Kasumi-1 (cell line): Measurements from ENCODE around the gene EVI5.
"Not testable (repeated sequence)": the region's sequence is repeated elsewhere in the genome, so short reads cannot be mapped to it uniquely, and the experiment has no call there.

Experiments used
- DNase-seq, 2 experiments: peaks; one replicate each; lab custom pipeline; 2025; lab: John Stamatoyannopoulos, UW

EVI5 gene

GRCh38 chr1:92791487-92792066 is 6.7 kb upstream of the EVI5 start:
- no peak for DNase-seq

- no peak for DNase-seq
Observed at GRCh38 chr1:92790867-92791266, 6.0 kb upstream of the EVI5 start.

GRCh38 chr1:92790081-92790480 is 5.2 kb upstream of the EVI5 start:
- DNase-seq = no peak

- no peak for DNase-seq
Observed at GRCh38 chr1:92786111-92786901, 1.4 kb upstream of the EVI5 start.

- peak; percentile 20 to 35 for DNase-seq
Observed at GRCh38 chr1:92784021-92784638, 778 bp downstream of the EVI5 start.

- DNase-seq = not testable (repeated sequence)
Observed at GRCh38 chr1:92783550-92783949, 1.4 kb downstream of the EVI5 start.

GRCh38 chr1:92778376-92778775 is 6.5 kb downstream of the EVI5 start:
- DNase-seq = no peak

GRCh38 chr1:92774407-92774806 is 10.5 kb downstream of the EVI5 start:
- no peak for DNase-seq

- not testable (repeated sequence) for DNase-seq
Observed at GRCh38 chr1:92773749-92774148, 11.2 kb downstream of the EVI5 start.

GRCh38 chr1:92769856-92770255 is 15.1 kb downstream of the EVI5 start:
- no peak for DNase-seq

GRCh38 chr1:92768915-92769314 is 16.0 kb downstream of the EVI5 start:
- no peak for DNase-seq

GRCh38 chr1:92768296-92768695 is 16.6 kb downstream of the EVI5 start:
- DNase-seq = no peak

GRCh38 chr1:92764116-92764515 is 20.8 kb downstream of the EVI5 start:
- no peak for DNase-seq

GRCh38 chr1:92762355-92762754 is 22.6 kb downstream of the EVI5 start:
- no peak for DNase-seq

- no peak for DNase-seq
Observed at GRCh38 chr1:92759361-92759760, 25.5 kb downstream of the EVI5 start.

GRCh38 chr1:92756537-92756936 is 28.4 kb downstream of the EVI5 start:
- DNase-seq = no peak

- no peak for DNase-seq
Observed at GRCh38 chr1:92755541-92756461, 29.1 kb downstream of the EVI5 start.

GRCh38 chr1:92754719-92755050 is 30.2 kb downstream of the EVI5 start:
- no peak for DNase-seq

- no peak for DNase-seq
Observed at GRCh38 chr1:92754000-92754718, 30.7 kb downstream of the EVI5 start.

GRCh38 chr1:92752719-92753118 is 32.2 kb downstream of the EVI5 start:
- no peak for DNase-seq

- DNase-seq = peak; percentile 89 to 90
Observed at GRCh38 chr1:92749024-92749634, 35.8 kb downstream of the EVI5 start.
